IMR-90 (cell line): ENCODE data around the gene ISG20.

Source experiments
- BHLHE40 ChIP-seq: fragments of 150-350 bp; IDR thresholded peaks from 2 replicates; pipeline ENCODE4 v1.6.1; 2016; ENCODE audit warnings: mild to moderate bottlenecking, low read depth, low read length
- CEBPB ChIP-seq: IDR thresholded peaks from 2 replicates; pipeline ENCODE4 v1.6.1; 2012; ENCODE audit warnings: low read depth, low read length, improper control_type of control experiment
- MAZ ChIP-seq: IDR thresholded peaks from 2 replicates; pipeline ENCODE4 v1.6.1; 2012; ENCODE audit warnings: low read depth, mild to moderate bottlenecking, low read length, improper control_type of control experiment, moderate library complexity, borderline replicate concordance
- MXI1 ChIP-seq: IDR thresholded peaks from 2 replicates; pipeline ENCODE4 v1.6.1; 2012; ENCODE audit warnings: low read depth, mild to moderate bottlenecking, low read length, moderate library complexity, borderline replicate concordance
- NFE2L2 ChIP-seq: fragments of 150-350 bp; IDR thresholded peaks from 2 replicates; pipeline ENCODE4 v1.6.1; 2016; ENCODE audit warnings: low read depth, mild to moderate bottlenecking, low read length
- POLR2A ChIP-seq: IDR thresholded peaks from 2 replicates; pipeline ENCODE4 v1.6.1; 2012; ENCODE audit warnings: mild to moderate bottlenecking, low read depth, low read length
- RAD21 ChIP-seq: IDR thresholded peaks from 2 replicates; pipeline ENCODE4 v1.6.1; 2012; ENCODE audit warnings: low read length, improper control_type of control experiment
- RCOR1 ChIP-seq: IDR thresholded peaks from 2 replicates; pipeline ENCODE4 v1.6.1; 2012; ENCODE audit warnings: mild to moderate bottlenecking, low read length, improper control_type of control experiment; ENCODE audit not compliant: insufficient replicate concordance
- RFX5 ChIP-seq: IDR thresholded peaks from 2 replicates; pipeline ENCODE4 v1.8.0; 2012; ENCODE audit warnings: low read depth, mild to moderate bottlenecking, low read length, moderate library complexity
- SMC3 ChIP-seq: fragments of 150-350 bp; IDR thresholded peaks from 2 replicates; pipeline ENCODE4 v1.6.1; 2016; ENCODE audit warnings: low read depth, mild to moderate bottlenecking, antibody characterized with exemption, low read length, moderate library complexity
- USF2 ChIP-seq: fragments of 150-350 bp; IDR thresholded peaks from 2 replicates; pipeline ENCODE4 v1.6.1; 2017; ENCODE audit warnings: mild to moderate bottlenecking, antibody characterized with exemption, low read length, low read depth
- TF ChIP-seq, protein P1 (sequence below): conservative IDR thresholded peaks from 2 replicates; pipeline ENCODE4 v1.5.1; 2012; ENCODE audit warnings: mild to moderate bottlenecking, low read depth, low read length, improper control_type of control experiment
- TF ChIP-seq, protein P2 (sequence below): fragments of 150-350 bp; IDR thresholded peaks from 2 replicates; pipeline ENCODE4 v1.6.1; 2016; ENCODE audit warnings: low read depth, mild to moderate bottlenecking, low read length, moderate library complexity, borderline replicate concordance

DNA sequence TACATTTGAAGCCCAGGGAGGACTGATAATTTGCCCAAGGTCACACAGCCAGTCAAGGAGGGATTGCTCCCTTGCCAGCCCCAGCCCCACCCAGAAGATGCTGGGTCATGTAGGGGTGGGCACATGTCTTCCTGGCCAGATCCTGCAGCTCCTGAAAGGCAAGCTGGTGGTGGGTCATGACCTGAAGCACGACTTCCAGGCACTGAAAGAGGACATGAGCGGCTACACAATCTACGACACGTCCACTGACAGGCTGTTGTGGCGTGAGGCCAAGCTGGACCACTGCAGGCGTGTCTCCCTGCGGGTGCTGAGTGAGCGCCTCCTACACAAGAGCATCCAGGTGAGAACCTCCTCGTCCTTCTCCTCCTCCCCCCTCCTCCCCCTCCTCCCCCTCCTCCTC, 13.2 kb downstream of the ISG20 start:
- TF ChIP-seq, protein P1, sequence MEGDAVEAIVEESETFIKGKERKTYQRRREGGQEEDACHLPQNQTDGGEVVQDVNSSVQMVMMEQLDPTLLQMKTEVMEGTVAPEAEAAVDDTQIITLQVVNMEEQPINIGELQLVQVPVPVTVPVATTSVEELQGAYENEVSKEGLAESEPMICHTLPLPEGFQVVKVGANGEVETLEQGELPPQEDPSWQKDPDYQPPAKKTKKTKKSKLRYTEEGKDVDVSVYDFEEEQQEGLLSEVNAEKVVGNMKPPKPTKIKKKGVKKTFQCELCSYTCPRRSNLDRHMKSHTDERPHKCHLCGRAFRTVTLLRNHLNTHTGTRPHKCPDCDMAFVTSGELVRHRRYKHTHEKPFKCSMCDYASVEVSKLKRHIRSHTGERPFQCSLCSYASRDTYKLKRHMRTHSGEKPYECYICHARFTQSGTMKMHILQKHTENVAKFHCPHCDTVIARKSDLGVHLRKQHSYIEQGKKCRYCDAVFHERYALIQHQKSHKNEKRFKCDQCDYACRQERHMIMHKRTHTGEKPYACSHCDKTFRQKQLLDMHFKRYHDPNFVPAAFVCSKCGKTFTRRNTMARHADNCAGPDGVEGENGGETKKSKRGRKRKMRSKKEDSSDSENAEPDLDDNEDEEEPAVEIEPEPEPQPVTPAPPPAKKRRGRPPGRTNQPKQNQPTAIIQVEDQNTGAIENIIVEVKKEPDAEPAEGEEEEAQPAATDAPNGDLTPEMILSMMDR = no peak
- TF ChIP-seq BHLHE40 (no peak), POLR2A (no peak), RAD21 (no peak), MXI1 (no peak), CEBPB (no peak), MAZ (no peak), USF2 (no peak), RCOR1 (no peak), SMC3 (no peak), NFE2L2 (no peak), RFX5 (no peak)
- TF ChIP-seq, protein P2, sequence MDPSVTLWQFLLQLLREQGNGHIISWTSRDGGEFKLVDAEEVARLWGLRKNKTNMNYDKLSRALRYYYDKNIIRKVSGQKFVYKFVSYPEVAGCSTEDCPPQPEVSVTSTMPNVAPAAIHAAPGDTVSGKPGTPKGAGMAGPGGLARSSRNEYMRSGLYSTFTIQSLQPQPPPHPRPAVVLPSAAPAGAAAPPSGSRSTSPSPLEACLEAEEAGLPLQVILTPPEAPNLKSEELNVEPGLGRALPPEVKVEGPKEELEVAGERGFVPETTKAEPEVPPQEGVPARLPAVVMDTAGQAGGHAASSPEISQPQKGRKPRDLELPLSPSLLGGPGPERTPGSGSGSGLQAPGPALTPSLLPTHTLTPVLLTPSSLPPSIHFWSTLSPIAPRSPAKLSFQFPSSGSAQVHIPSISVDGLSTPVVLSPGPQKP = no peak
